HepG2 (cell line): ENCODE results near the gene SELENOI. TPM values are rescaled to one million over a fixed set of nuclear protein-coding genes. Genes with fewer than 3 reads are reported as not detected.
A peak's percentile ranks its signal among the peaks of the same experiment; 100 is the strongest.

ENCODE experiments used
- CC2D1A ChIP-seq: sonication (generic); formaldehyde crosslinking; IDR thresholded peaks from 2 replicates; pipeline ENCODE4 v1.8.1; 2023; ENCODE audit warnings: mild to moderate bottlenecking, missing genetic modification reagents
- CENPBD1 ChIP-seq: sonication (generic); formaldehyde crosslinking; IDR thresholded peaks from 2 replicates; pipeline ENCODE4 v1.8.0; 2022; ENCODE audit warnings: missing genetic modification reagents, low read depth, mild to moderate bottlenecking, borderline replicate concordance
- DR1 ChIP-seq: sonication (generic); formaldehyde crosslinking; IDR thresholded peaks from 2 replicates; pipeline ENCODE4 v1.8.0; 2021; ENCODE audit warnings: mild to moderate bottlenecking, missing genetic modification reagents, inconsistent platforms
- HIC2 ChIP-seq: sonication (generic); formaldehyde crosslinking; IDR thresholded peaks from 2 replicates; pipeline ENCODE4 v1.9.0; 2022; ENCODE audit warnings: low read depth, missing genetic modification reagents
- HNF1A ChIP-seq, 2 experiments: sonication (generic) in 1 of 2; formaldehyde crosslinking in 1 of 2; IDR thresholded peaks; 2 replicates each; pipeline versions ENCODE4 v1.4.0 to v1.6.1; 2016 to 2020; ENCODE audit warnings: borderline replicate concordance in 1 of 2, low read depth in 1 of 2, mild to moderate bottlenecking in 1 of 2, missing genetic modification reagents in 1 of 2
- MTA3 ChIP-seq: sonication (generic); formaldehyde crosslinking; IDR thresholded peaks from 2 replicates; pipeline ENCODE4 v1.4.0; 2020; ENCODE audit warnings: missing genetic modification reagents
- RAD21 ChIP-seq: fragments of 450-650 bp; formaldehyde crosslinking; IDR thresholded peaks from 2 replicates; pipeline ENCODE4 v1.5.0; 2020; ENCODE audit warnings: mild to moderate bottlenecking
- ZBTB34 ChIP-seq: sonication (generic); formaldehyde crosslinking; IDR thresholded peaks from 2 replicates; pipeline ENCODE4 v1.8.0; 2022; ENCODE audit warnings: mild to moderate bottlenecking, missing genetic modification reagents
- ZNF33A ChIP-seq: sonication (generic); formaldehyde crosslinking; IDR thresholded peaks from 2 replicates; pipeline ENCODE4 v1.5.1; 2020; ENCODE audit warnings: missing genetic modification reagents, mild to moderate bottlenecking, moderate library complexity, borderline replicate concordance
- ZNF563 ChIP-seq: sonication (generic); formaldehyde crosslinking; IDR thresholded peaks from 2 replicates; pipeline ENCODE4 v1.8.0; 2022; ENCODE audit warnings: mild to moderate bottlenecking, moderate library complexity, missing genetic modification reagents
- ZNF670 ChIP-seq: sonication (generic); formaldehyde crosslinking; IDR thresholded peaks from 2 replicates; pipeline ENCODE4 v1.8.0; 2022; ENCODE audit warnings: mild to moderate bottlenecking, missing genetic modification reagents, borderline replicate concordance
- ZNF7 ChIP-seq: IDR thresholded peaks from 2 replicates; pipeline ENCODE4 v1.6.1; 2016; ENCODE audit warnings: missing biosample characterization, missing genetic modification reagents
- ZNF737 ChIP-seq: sonication (generic); formaldehyde crosslinking; IDR thresholded peaks from 2 replicates; pipeline ENCODE4 v1.5.0; 2020; ENCODE audit warnings: missing genetic modification reagents, mild to moderate bottlenecking, borderline replicate concordance
- polyA plus RNA-seq, 8 experiments: library from polyadenylated mRNA; depleted of rRNA in 3 of 8; stranded (reverse) in 7 of 8; unstranded in 1 of 8; fragments of >200 nt; fragmentation: Illumina TruSeq in 4 of 8; extraction: Trizol in 4 of 8; gene quantifications; 2 replicates each; pipeline versions ENCODE4 v1.2.1 to v1.2.3, GENCODE V29; 2011 to 2016; ENCODE audit warnings: low read depth in 4 of 8, missing spikeins in 1 of 8, mixed read lengths in 1 of 8; ENCODE audit not compliant: insufficient read depth in 1 of 8
- total RNA-seq, 5 experiments: library from RNA; depleted of rRNA; stranded (reverse); fragments of >200 nt; fragmentation: Illumina TruSeq; extraction: Trizol; gene quantifications; 2 replicates each; pipeline ENCODE4 v1.2.3, GENCODE V29; 2016; ENCODE audit warnings: low read depth in 1 of 5

The SELENOI gene
- total and polyA plus RNA-seq, 2 of the 13 experiments (the other 11 are each of a cell fraction or from before 2014, with no cell fraction given): 27.7 to 60.3 TPM

GRCh38 chr2:26345545-26346453 lies at the start of gene SELENOI (continued):
- peak; percentile 97 for TF ChIP-seq ZNF737 (CRISPR knock-in tag)
- TF ChIP-seq CC2D1A: 0 out of 2 replicates have a peak, but pooled peaks have one; percentile 1
- TF ChIP-seq DR1: peak; percentile 93
- peak; percentile 90 for TF ChIP-seq ZNF670 (CRISPR knock-in tag)
- peak; percentile 76; the same call in 1 of the 2 replicates for TF ChIP-seq ZNF33A (CRISPR knock-in tag)
- TF ChIP-seq HNF1A (IDR thresholded peaks at IDR 0.05; ENCODE audit: low read depth): peak; percentile 12; the same call in 1 of the 2 replicates
- TF ChIP-seq HNF1A (CRISPR knock-in tag; IDR thresholded peaks at IDR 0.05; ENCODE audit: borderline replicate concordance): peak; percentile 57; the same call in 1 of the 2 replicates
- TF ChIP-seq ZNF563: peak; percentile 76
- peak; percentile 85 for TF ChIP-seq HIC2 (CRISPR knock-in tag)
- 0 out of 2 replicates have a peak, but pooled peaks have one; percentile 32 for TF ChIP-seq ZNF7 (CRISPR knock-in tag)
- TF ChIP-seq MTA3 (CRISPR knock-in tag): no peak
- no peak; the same call in 1 of the 2 replicates for TF ChIP-seq CENPBD1
- no peak; the same call in none of the 2 replicates for TF ChIP-seq ZBTB34 (CRISPR knock-in tag)
- peak; percentile 33; the same call in 1 of the 2 replicates for TF ChIP-seq RAD21 (CRISPR knock-in tag)
